IPS-15b (cell line): ENCODE measurements around the gene GINS3.

ENCODE experiments used
- H3K27me3 ChIP-seq: one replicate; pipeline ENCODE4 v1.6.1; 2013; ENCODE audit warnings: low read length; ENCODE audit not compliant: control insufficient read depth, insufficient read depth
- H3K36me3 ChIP-seq: one replicate; pipeline ENCODE4 v1.6.1; 2013; ENCODE audit warnings: low read length; ENCODE audit not compliant: control insufficient read depth, insufficient read depth
- H3K4me1 ChIP-seq: one replicate; pipeline ENCODE4 v1.6.1; 2013; ENCODE audit warnings: mild to moderate bottlenecking, low read length; ENCODE audit not compliant: control insufficient read depth, insufficient read depth
- H3K4me3 ChIP-seq: one replicate; pipeline ENCODE4 v1.5.1; 2013; ENCODE audit warnings: low read depth, low read length
- H3K9ac ChIP-seq: one replicate; pipeline ENCODE4 v1.6.1; 2013; ENCODE audit warnings: low read depth, mild to moderate bottlenecking, low read length
- H3K9me3 ChIP-seq: one replicate; pipeline ENCODE4 v1.6.1; 2013; ENCODE audit warnings: mild to moderate bottlenecking, low read length; ENCODE audit not compliant: control insufficient read depth, insufficient read depth

GINS3 gene

DNA sequence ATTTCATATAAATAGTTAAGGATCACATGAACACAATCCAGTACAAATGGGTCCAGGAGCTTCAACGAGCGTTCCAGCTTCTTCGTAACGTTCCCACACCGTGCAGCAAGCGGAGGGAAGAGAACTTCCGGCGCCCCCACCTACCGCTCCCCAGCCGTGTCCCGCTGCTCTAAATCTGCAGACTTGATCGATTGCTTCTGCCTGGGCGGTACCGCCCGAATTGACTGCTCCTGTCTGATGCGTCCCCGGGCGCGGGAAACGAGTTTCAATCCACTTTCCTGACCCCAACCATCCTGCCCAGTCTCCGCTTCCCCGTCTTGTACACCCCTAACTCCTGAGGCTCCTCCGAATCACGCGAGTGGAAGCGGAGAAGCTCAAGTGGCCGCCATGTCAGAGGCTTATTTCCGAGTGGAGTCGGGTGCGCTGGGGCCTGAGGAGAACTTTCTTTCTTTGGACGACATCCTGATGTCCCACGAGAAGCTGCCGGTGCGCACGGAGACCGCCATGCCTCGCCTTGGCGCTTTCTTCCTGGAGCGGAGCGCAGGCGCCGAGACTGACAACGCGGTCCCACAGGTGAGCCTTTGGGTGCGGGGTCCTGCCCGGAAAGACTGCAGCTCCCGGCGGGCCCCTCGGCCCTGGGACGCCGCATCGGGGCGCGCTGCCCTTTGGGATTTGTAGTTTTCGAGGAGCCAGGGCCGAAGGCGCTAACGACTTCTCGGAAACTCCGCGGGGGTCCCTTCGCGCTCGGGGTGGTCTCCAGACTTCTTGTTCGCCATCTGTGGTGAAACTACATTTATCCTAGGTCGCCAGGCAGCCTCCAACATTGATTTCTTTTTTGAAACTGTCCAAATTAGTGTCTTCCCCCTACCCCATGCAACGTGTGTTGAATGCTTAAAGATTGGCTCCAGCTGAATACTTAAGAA is at the start of gene GINS3:
GINS3 (plus strand) TSS at position 257 of the 923 bp plus-strand sequence; CDS start at position 388, 131 bp downstream.
- Histone ChIP-seq H3K4me3 (peak within 1 kb of the TSS; percentile 98), H3K27me3 (peaks cover 21% of the 10 kb centered on the region), H3K36me3 (no peaks in the 10 kb centered on the region)

GRCh38 chr16:58343562-58343961 is 48.7 kb upstream of the GINS3 start:
- H3K9ac ChIP-seq, result no peak overlapping the region
- peaks cover 2% of the 10 kb centered on the region for H3K27me3 ChIP-seq
- no peaks in the 10 kb centered on the region for H3K9me3 ChIP-seq
- H3K36me3 ChIP-seq, result no peaks in the 10 kb centered on the region
- H3K4me3 ChIP-seq, result no peak overlapping the region
- H3K4me1 ChIP-seq, result peaks cover 12% of the 10 kb centered on the region

More for the DNA sequence above, at the start of gene GINS3:
- Histone ChIP-seq H3K9me3 (no peaks in the 10 kb centered on the region), H3K9ac (peak within 1 kb of the TSS; percentile 86), H3K4me1 (no peaks in the 10 kb centered on the region)

DNA sequence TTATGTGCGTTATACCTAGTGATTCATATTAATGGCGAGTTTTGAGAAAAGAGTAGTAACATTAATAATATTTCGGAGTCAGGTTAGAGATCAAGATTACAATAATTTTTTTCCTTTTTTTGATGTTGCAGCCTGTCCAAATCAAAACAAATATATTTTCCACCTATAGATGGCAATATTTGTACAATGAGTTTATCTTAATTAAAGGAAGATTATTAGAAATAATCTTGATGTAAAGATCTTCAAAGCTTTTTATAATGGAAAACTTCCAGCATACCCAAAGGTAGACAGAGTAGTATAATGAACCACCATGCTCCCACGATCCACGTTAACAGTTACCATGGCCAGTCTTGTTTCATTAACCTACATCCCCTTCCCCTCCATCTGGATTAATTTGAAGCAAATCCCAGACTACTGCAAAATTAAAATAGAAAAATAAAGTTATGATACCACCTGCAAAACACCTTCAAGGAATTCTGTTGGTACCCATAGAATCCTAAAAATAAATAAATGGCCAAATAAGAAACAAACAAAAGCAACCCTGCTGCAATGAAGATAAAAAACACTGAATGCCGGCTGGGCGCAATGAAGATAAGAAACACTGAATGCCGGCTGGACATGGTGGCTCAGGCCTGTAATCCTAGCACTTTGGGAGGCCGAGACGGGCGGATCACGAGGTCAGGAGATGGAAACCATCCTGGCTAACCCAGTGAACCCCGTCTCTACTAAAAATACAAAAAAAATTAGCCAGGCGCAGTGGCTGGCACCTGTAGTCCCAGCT is 46.5 kb upstream of the GINS3 start:
- Histone ChIP-seq H3K4me3 (no peak overlapping the region), H3K36me3 (no peaks in the 10 kb centered on the region), H3K9ac (no peak overlapping the region), H3K4me1 (peaks cover 16% of the 10 kb centered on the region), H3K9me3 (no peaks in the 10 kb centered on the region), H3K27me3 (peaks cover 14% of the 10 kb centered on the region)

DNA sequence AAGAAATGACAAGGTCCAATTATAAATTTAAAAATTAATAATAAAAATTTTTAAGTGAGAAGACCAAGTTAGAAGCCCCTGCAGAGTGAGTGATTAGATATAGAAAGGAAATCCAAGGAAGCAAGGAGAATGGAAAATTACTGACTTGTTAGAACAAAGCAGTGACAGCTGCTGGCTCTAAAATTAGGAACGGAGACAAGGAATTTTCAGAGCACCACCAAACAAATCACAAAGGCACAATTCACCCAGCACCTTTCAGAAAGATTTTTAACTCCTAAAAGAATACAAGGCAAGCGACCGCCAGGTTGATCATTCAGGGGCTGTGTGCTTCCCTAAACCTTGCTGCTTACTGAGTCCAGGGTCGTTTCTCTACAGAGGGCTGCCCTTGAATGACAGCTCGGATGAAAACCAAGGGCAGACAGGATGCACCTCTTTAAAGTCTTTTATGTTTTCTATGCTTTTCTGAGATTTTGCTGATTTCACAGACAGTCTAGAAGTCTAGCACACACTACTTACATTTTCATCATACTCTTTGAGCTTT is 45.4 kb upstream of the GINS3 start:
- H3K4me3 ChIP-seq, result no peak overlapping the region
- no peak overlapping the region for H3K9ac ChIP-seq
- peaks cover 16% of the 10 kb centered on the region for H3K4me1 ChIP-seq
- peaks cover 14% of the 10 kb centered on the region for H3K27me3 ChIP-seq
- no peaks in the 10 kb centered on the region for H3K9me3 ChIP-seq
- H3K36me3 ChIP-seq, result no peaks in the 10 kb centered on the region

- H3K9me3 ChIP-seq, result no peaks in the 10 kb centered on the region
- no peaks in the 10 kb centered on the region for H3K36me3 ChIP-seq
- peaks cover 14% of the 10 kb centered on the region for H3K27me3 ChIP-seq
- no peak overlapping the region for H3K9ac ChIP-seq
- H3K4me1 ChIP-seq, result peaks cover 16% of the 10 kb centered on the region
- H3K4me3 ChIP-seq, result no peak overlapping the region
These were observed 43.3 kb upstream of the GINS3 start for GRCh38 chr16:58348986-58349385.

GRCh38 chr16:58352690-58353089 is 39.6 kb upstream of the GINS3 start:
- Histone ChIP-seq H3K27me3 (peaks cover 14% of the 10 kb centered on the region), H3K4me3 (no peak overlapping the region), H3K9ac (no peak overlapping the region), H3K4me1 (peaks cover 12% of the 10 kb centered on the region), H3K9me3 (no peaks in the 10 kb centered on the region), H3K36me3 (no peaks in the 10 kb centered on the region)

GRCh38 chr16:58360041-58360634 is 32.1 kb upstream of the GINS3 start:
- no peaks in the 10 kb centered on the region for H3K9me3 ChIP-seq
- no peaks in the 10 kb centered on the region for H3K4me1 ChIP-seq
- H3K4me3 ChIP-seq, result no peak overlapping the region
- peaks cover 37% of the 10 kb centered on the region for H3K27me3 ChIP-seq
- no peak overlapping the region for H3K9ac ChIP-seq
- H3K36me3 ChIP-seq, result peaks cover 2% of the 10 kb centered on the region

DNA sequence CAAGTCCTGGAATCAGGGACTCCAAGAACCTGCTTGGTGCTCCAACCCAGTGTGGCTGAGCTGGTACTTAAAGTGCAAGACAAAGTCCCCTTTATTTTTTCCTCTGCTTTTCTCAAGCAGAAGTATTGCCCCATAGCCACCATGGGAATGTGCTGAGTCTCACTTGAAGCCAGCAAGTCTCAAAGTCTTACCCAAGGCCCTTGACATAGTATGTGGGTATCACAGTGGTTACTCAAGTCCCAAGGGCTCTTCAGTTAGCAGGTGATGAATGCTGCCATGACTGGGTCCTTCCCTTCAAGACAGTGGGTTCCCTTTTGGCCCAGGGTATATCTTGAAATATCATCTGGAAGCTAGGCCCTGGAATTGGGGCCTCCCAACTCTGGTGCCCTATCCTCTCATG is 30.5 kb upstream of the GINS3 start:
- Histone ChIP-seq H3K9ac (no peak overlapping the region), H3K4me3 (no peak overlapping the region), H3K4me1 (no peaks in the 10 kb centered on the region), H3K27me3 (peaks cover 37% of the 10 kb centered on the region), H3K36me3 (peaks cover 2% of the 10 kb centered on the region), H3K9me3 (no peaks in the 10 kb centered on the region)

DNA sequence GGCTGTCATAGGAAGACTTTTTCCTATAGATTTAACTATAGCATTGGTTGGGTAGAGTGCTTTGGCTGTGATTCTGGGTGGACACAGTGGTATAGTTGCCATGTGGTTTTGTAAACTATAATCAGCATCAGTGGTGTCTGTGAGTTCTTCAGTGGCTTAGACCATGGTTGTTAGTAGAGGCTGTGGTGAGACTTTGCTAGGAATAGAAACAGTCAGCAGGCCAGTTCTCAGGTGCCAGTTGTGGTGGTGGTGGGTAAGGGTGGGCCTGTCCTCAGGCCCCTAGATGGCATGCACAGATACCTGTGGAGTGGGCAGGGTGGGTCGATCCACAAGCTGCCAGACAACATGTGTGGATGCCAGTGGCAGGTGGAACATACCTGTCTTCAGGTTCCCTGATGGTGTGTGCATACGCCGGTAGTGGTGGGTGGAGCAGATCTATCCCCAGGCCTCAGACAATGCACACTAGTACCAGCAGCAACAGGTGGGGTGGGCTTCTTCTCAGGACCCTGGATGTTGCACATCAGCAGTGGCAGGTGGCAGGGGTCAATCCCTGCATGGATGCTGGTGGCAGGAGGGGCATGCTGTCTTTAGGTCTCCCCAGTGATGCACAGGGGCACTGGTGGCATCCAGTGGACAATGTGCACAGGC is 28.4 kb upstream of the GINS3 start:
- peaks cover 43% of the 10 kb centered on the region for H3K27me3 ChIP-seq
- no peaks in the 10 kb centered on the region for H3K4me1 ChIP-seq
- H3K36me3 ChIP-seq, result peaks cover 2% of the 10 kb centered on the region
- H3K9ac ChIP-seq, result no peak overlapping the region
- H3K4me3 ChIP-seq, result no peak overlapping the region
- H3K9me3 ChIP-seq, result no peaks in the 10 kb centered on the region

GRCh38 chr16:58365623-58366022 is 26.6 kb upstream of the GINS3 start:
- no peaks in the 10 kb centered on the region for H3K9me3 ChIP-seq
- peaks cover 29% of the 10 kb centered on the region for H3K27me3 ChIP-seq
- no peaks in the 10 kb centered on the region for H3K4me1 ChIP-seq
- H3K36me3 ChIP-seq, result peaks cover 2% of the 10 kb centered on the region
- H3K9ac ChIP-seq, result no peak overlapping the region
- no peak overlapping the region for H3K4me3 ChIP-seq
